ENCODE results near the gene PTPRN2. TPM values are rescaled to one million over a fixed set of nuclear protein-coding genes. Genes with fewer than 3 reads are reported as not detected.
"Not testable (repeated sequence)": the region's sequence is repeated elsewhere in the genome, so short reads cannot be mapped to it uniquely, and the experiment has no call there.

Gene PTPRN2
- total RNA-seq, 4 donors from 2014 or later, result 14.9 to 34.3 (median 21.3) TPM

GRCh38 chr7:158216198-158216597, 371.4 kb downstream of the PTPRN2 start:
- H3K36me3 ChIP-seq, result no peaks in the 10 kb centered on the region
- DNase-seq, result no peak
- H3K9me3 ChIP-seq, result no peaks in the 10 kb centered on the region
- no peaks in the 10 kb centered on the region for H3K27me3 ChIP-seq
- H3K27ac ChIP-seq, result no peak overlapping the region
- no peaks in the 10 kb centered on the region for H3K4me1 ChIP-seq
- no peak for TF ChIP-seq POLR2A (IDR thresholded peaks at IDR 0.05)
- H3K4me3 ChIP-seq, result no peak overlapping the region

DNA sequence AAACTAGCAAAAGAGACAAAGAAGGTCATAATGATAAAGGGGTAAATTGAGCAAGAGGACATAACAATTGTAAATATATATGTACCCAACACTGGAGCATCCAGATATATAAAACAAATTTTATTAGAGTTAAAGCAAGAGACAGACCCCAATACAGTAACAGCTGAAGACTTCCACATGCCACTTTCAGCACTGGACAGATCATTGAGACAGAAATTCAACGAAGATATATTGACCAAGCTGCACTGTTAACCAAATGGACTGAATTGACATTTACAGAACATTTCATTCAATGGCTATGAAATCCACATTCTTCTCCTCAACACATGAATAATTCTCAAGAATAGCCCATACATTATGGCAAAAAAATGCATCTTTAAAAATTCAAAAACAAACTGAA, 378.2 kb downstream of the PTPRN2 start:
- no peaks in the 10 kb centered on the region for H3K27me3 ChIP-seq
- TF ChIP-seq, protein P1, sequence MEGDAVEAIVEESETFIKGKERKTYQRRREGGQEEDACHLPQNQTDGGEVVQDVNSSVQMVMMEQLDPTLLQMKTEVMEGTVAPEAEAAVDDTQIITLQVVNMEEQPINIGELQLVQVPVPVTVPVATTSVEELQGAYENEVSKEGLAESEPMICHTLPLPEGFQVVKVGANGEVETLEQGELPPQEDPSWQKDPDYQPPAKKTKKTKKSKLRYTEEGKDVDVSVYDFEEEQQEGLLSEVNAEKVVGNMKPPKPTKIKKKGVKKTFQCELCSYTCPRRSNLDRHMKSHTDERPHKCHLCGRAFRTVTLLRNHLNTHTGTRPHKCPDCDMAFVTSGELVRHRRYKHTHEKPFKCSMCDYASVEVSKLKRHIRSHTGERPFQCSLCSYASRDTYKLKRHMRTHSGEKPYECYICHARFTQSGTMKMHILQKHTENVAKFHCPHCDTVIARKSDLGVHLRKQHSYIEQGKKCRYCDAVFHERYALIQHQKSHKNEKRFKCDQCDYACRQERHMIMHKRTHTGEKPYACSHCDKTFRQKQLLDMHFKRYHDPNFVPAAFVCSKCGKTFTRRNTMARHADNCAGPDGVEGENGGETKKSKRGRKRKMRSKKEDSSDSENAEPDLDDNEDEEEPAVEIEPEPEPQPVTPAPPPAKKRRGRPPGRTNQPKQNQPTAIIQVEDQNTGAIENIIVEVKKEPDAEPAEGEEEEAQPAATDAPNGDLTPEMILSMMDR (IDR thresholded peaks at IDR 0.05), result no peak
- no peak for TF ChIP-seq POLR2A (IDR thresholded peaks at IDR 0.05)
- no peaks in the 10 kb centered on the region for H3K4me1 ChIP-seq
- no peak overlapping the region for H3K4me3 ChIP-seq
- no peaks in the 10 kb centered on the region for H3K36me3 ChIP-seq
- no peak for DNase-seq
- no peak overlapping the region for H3K27ac ChIP-seq
- H3K9me3 ChIP-seq, result no peaks in the 10 kb centered on the region

DNA sequence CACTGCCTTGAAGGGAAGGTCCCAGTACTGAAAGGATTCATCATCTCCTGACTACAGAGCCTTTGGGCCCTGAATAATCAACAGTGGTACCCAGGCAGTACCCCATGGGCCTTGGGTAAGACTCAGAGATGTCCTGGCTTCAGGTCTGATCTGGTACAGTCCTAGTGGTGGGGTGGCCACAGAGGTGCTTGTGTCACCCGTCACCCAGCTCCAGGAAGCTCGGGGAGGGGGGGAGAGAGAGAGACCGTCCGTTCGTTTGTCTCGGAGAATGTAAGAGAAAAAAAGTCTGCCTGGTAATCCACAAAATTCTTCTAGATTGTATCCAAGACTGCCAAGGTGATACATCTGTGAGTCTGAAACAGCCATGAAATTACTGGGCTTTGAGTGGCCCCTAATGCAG, 381.3 kb downstream of the PTPRN2 start:
- TF ChIP-seq POLR2A (IDR thresholded peaks at IDR 0.05), result no peak
- TF ChIP-seq, protein P1 (IDR thresholded peaks at IDR 0.05), result no peak
- Histone ChIP-seq H3K27me3 (no peaks in the 10 kb centered on the region), H3K4me3 (no peak overlapping the region), H3K9me3 (no peaks in the 10 kb centered on the region), H3K36me3 (no peaks in the 10 kb centered on the region), H3K27ac (no peak overlapping the region), H3K4me1 (no peaks in the 10 kb centered on the region)
- no peak for DNase-seq

DNA sequence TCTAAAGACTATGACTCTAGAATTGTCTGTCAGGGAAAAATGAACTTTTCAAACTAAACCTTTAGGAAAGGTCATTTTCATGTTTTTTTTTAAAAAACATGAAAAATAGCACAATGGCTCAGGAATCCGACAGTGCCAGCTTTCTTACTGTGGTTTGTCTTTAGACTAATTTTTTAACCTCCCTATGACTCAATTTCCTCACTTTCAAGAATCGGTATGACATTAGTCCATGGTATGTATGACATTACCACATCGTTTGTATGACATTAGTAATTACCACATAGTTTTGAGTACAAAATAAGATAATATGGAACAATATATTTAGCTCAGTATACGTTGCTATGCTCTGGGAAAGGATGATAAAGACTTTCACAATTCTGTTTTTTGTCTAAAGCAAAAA, 383.2 kb downstream of the PTPRN2 start:
- H3K4me3 ChIP-seq, result no peak overlapping the region
- TF ChIP-seq POLR2A (IDR thresholded peaks at IDR 0.05), result no peak
- TF ChIP-seq, protein P1 (IDR thresholded peaks at IDR 0.05), result no peak
- H3K36me3 ChIP-seq, result no peaks in the 10 kb centered on the region
- no peaks in the 10 kb centered on the region for H3K4me1 ChIP-seq
- no peak for DNase-seq
- H3K9me3 ChIP-seq, result no peaks in the 10 kb centered on the region
- H3K27me3 ChIP-seq, result no peaks in the 10 kb centered on the region
- no peak overlapping the region for H3K27ac ChIP-seq

DNA sequence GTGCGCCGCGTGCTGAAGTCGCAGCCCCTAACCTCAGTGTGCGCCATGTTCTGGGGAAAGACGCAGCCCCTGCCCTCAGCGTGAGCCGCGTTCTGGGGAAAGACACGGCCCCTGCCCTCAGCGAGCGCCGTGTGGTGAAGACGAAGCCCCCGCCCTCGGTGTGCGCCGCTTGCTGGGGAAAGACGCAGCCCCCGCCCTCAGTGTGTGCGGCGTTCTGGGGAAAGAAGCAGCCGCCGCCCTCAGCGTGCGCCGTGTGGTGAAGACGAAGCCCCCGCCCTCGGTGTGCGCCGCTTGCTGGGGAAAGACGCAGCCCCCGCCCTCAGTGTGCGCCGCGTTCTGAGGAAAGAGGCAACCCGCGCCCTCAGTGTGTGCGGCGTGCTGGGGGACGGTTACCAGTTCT, 383.7 kb downstream of the PTPRN2 start:
- not testable (repeated sequence) for H3K4me3 ChIP-seq, H3K4me1 ChIP-seq, H3K27me3 ChIP-seq, DNase-seq, H3K9me3 ChIP-seq, H3K36me3 ChIP-seq, H3K27ac ChIP-seq

DNA sequence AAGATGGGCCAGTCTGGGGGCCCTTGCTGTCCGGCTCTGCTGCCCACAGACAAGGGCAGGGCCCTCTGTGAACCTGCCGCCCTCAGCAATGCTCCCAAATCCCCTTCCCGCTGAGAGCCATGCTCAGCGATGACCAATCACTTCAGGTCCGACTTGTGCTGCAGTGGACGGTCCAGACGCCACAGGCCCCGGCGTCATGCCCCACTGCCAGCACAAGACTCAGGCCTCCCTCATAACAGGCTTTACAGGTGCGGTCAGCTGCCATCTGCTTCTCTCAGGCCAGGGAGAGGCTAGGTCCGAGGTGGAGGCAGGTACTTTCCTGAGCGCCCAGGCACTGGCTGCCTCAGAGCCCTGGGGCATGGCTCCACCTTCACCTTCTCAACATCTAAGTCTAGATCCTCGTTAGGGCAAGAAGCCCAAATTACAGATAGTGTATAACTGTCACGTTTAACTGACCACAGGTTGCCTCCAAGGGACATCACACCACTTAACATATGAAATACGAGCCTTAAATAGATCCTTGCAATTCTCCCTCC, 393.2 kb downstream of the PTPRN2 start:
- Histone ChIP-seq H3K9me3 (peaks cover 0 to 3% (median 0%) of the 10 kb centered on the region in 4 donors), H3K4me1 (no peaks in the 10 kb centered on the region), H3K4me3 (no peak overlapping the region), H3K36me3 (no peaks in the 10 kb centered on the region), H3K27me3 (no peaks in the 10 kb centered on the region), H3K27ac (no peak overlapping the region)
- no peak for DNase-seq
- TF ChIP-seq, protein P1 (IDR thresholded peaks at IDR 0.05), result no peak
- no peak for TF ChIP-seq POLR2A (IDR thresholded peaks at IDR 0.05)

DNA sequence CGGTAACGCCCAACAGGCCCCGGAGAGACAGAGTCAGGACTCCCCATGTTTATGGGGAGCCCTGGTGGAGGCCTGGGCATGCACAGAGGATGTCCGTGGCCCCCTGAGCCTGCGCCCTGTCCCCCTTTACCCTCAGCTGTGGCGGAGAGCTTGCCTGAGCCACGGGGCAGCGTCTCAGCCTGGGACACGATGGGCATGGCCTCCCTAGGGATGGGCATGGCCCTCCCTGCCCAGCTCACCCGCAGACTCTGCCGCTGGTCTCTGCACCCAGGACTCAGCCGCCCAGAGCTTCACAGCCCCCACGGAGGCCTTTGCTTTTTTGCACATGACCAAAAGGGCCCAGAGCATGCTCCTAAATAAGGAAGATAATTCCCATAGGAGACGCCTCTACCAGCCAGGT, 394.2 kb downstream of the PTPRN2 start:
- TF ChIP-seq, protein P1 (IDR thresholded peaks at IDR 0.05), result no peak
- TF ChIP-seq POLR2A (IDR thresholded peaks at IDR 0.05), result no peak
- Histone ChIP-seq H3K27ac (no peak overlapping the region), H3K9me3 (peaks cover 0 to 3% (median 0%) of the 10 kb centered on the region in 4 donors), H3K4me1 (no peaks in the 10 kb centered on the region), H3K27me3 (no peaks in the 10 kb centered on the region), H3K36me3 (no peaks in the 10 kb centered on the region), H3K4me3 (no peak overlapping the region)
- DNase-seq, result no peak
